ENCODE data around the gene TDO2.

Gene TDO2

DNA sequence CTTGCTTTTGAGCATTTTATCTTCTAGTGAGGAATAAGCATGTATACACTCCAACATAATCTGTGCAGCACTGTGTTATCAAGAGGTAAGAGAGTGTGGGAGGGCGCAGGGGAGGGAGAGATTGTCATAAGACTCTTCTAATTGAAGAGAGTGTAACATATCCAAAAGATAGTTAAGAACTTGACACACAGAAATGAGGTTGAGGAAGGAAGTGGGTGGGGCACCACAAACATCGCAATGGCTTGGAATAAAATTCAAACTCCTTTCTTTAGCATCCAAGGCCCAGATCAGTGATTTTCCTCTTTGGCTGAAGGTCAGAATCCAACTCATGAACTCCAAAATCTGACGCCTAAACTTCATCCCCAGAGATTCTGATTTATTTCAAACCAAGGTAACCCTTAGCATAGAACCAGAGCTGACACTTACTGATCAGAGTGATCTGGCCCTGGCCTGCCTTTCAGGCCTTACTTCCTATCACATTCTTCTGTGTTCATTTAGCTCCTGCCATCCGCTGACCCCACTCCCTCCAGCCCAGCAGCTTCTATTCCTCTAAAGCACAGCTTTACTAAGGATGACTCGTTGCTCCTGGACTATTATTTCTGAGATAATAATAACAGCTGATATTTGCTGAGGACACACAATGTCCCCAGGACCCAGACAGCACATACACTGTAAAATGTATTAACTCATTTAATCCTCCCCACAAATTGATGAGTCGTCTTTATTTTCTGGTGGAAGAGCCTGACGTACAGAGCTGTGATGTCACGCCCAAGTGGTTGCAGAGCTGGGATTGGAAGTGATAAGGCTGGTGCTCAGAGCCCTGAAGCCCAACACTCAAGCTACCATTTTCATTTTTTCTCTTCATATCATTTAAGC lies 60.8 kb downstream of the TDO2 start:
- DNase-seq (ENCODE audit: extremely low read depth, low read depth): no peak
- TF ChIP-seq, protein P1, sequence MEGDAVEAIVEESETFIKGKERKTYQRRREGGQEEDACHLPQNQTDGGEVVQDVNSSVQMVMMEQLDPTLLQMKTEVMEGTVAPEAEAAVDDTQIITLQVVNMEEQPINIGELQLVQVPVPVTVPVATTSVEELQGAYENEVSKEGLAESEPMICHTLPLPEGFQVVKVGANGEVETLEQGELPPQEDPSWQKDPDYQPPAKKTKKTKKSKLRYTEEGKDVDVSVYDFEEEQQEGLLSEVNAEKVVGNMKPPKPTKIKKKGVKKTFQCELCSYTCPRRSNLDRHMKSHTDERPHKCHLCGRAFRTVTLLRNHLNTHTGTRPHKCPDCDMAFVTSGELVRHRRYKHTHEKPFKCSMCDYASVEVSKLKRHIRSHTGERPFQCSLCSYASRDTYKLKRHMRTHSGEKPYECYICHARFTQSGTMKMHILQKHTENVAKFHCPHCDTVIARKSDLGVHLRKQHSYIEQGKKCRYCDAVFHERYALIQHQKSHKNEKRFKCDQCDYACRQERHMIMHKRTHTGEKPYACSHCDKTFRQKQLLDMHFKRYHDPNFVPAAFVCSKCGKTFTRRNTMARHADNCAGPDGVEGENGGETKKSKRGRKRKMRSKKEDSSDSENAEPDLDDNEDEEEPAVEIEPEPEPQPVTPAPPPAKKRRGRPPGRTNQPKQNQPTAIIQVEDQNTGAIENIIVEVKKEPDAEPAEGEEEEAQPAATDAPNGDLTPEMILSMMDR (IDR thresholded peaks at IDR 0.05; ENCODE audit: low read depth, low read length): no peak

DNA sequence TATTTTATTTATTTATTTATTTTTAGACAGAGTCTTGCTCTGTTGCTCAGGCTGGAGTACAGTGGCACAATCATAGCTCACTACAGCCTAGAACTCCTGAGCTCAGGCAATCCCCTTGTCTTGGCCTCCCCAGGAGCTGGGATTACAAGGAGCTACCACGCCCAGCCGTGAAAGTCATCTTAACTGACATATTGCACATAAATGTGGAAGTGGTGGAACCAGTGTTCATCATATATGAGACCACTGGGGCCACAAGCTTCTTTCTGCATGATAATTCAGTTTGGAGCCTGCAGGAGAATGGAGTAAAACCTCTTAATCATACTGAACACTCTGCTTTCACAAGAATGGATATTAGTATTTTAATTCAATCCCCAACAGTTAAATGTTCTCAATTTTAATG lies 62.7 kb downstream of the TDO2 start:
- no peak for DNase-seq (ENCODE audit: extremely low read depth, low read depth)

DNA sequence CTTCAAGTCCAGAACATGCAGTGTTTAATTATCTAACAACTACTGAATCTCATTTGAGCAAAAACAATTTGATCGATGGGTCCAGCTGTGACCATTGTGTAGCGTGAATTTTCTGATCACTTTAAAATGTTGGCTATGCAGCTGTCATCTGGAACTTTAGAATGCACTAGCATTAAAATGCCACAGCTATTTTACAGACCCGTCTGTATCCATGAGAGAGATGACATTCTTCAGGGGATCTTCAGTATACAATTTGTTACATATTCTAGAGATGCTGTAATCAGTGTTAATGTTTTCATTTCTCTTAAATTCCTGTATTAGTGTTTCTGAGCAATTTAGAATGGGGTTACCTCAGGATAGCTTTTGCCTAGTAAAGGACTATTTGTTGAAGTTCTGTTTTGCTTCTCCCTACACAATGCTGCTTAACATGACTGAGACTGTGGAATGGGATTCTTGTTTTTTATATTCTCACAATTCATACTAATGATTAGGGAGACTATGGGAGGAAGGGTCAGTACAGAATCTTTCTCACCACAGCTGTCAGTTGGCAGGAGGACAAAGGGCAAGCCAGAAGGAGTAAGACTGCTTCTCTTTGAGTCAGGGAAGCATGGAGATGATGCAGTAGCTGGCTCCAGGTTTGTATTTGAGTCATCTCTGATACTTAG lies 63.4 kb downstream of the TDO2 start:
- TF ChIP-seq, protein P1 (IDR thresholded peaks at IDR 0.05; ENCODE audit: low read depth, low read length): no peak
- DNase-seq (ENCODE audit: extremely low read depth, low read depth): no peak

More for the DNA sequence above, 62.7 kb downstream of the TDO2 start:
- TF ChIP-seq, protein P1 (IDR thresholded peaks at IDR 0.05; ENCODE audit: low read depth, low read length): no peak
